MM.1S (cell line): ENCODE measurements around the gene RAB14.
"Not testable (repeated sequence)": the region's sequence is repeated elsewhere in the genome, so short reads cannot be mapped to it uniquely, and the experiment has no call there.

Source experiments
- DNase-seq: peaks from one replicate; pipeline ENCODE4 v3.0.0-alpha.2; 2015
- H2AFZ ChIP-seq: fragments of 300-600 bp; sonication (generic); 2 replicates; pipeline ENCODE4 v1.6.0; 2016; ENCODE audit warnings: antibody characterized with exemption, low read length
- H3F3A ChIP-seq: fragments of 300-600 bp; sonication (generic); 2 replicates; pipeline ENCODE4 v1.6.1; 2016; ENCODE audit warnings: mild to moderate bottlenecking, antibody characterized with exemption, low read length, moderate library complexity, mixed read lengths; ENCODE audit not compliant: insufficient read depth
- H3K27ac ChIP-seq: fragments of 300-600 bp; sonication (generic); 2 replicates; pipeline ENCODE4 v1.5.1; 2016; ENCODE audit warnings: mild to moderate bottlenecking, low read length
- H3K27me3 ChIP-seq: fragments of 300-600 bp; sonication (generic); replicated peaks from 2 replicates; pipeline ENCODE4 v1.6.0; 2016; ENCODE audit warnings: low read length; ENCODE audit not compliant: insufficient read depth
- H3K36me3 ChIP-seq: fragments of 300-600 bp; sonication (generic); replicated peaks from 2 replicates; pipeline ENCODE4 v1.6.1; 2016; ENCODE audit warnings: mild to moderate bottlenecking, low read length, mixed read lengths; ENCODE audit not compliant: insufficient read depth
- H3K4me1 ChIP-seq: fragments of 300-600 bp; sonication (generic); 2 replicates; pipeline ENCODE4 v1.6.1; 2016; ENCODE audit warnings: low read length, mixed read lengths
- H3K4me2 ChIP-seq: fragments of 300-600 bp; sonication (generic); 2 replicates; pipeline ENCODE4 v1.6.0; 2016; ENCODE audit warnings: low read depth, low read length
- H3K4me3 ChIP-seq: fragments of 300-600 bp; sonication (generic); 2 replicates; pipeline ENCODE4 v1.5.1; 2016; ENCODE audit warnings: low read length, mixed read lengths
- H3K79me2 ChIP-seq: fragments of 300-600 bp; sonication (generic); 2 replicates; pipeline ENCODE4 v1.6.1; 2016; ENCODE audit warnings: mixed run types, low read length, mixed read lengths
- H3K9ac ChIP-seq: fragments of 300-600 bp; sonication (generic); 2 replicates; pipeline ENCODE4 v1.6.1; 2016; ENCODE audit warnings: low read length, mixed read lengths
- H3K9me2 ChIP-seq: fragments of 300-600 bp; sonication (generic); replicated peaks from 2 replicates; pipeline ENCODE4 v1.6.1; 2016; ENCODE audit warnings: mild to moderate bottlenecking, low read length, mixed read lengths; ENCODE audit not compliant: insufficient read depth
- H3K9me3 ChIP-seq: fragments of 300-600 bp; sonication (generic); replicated peaks from 2 replicates; pipeline ENCODE4 v1.6.1; 2016; ENCODE audit warnings: mild to moderate bottlenecking, low read length, mixed read lengths; ENCODE audit not compliant: insufficient read depth
- H4K20me1 ChIP-seq: fragments of 300-600 bp; sonication (generic); 2 replicates; pipeline ENCODE4 v1.6.1; 2016; ENCODE audit warnings: mild to moderate bottlenecking, low read length, moderate library complexity, mixed read lengths; ENCODE audit not compliant: insufficient read depth
- CTCF ChIP-seq: fragments of 300-600 bp; sonication (generic); IDR thresholded peaks from 2 replicates; pipeline ENCODE4 v1.5.1; 2016; ENCODE audit warnings: antibody characterized with exemption, low read length, mixed read lengths
- EZH2 ChIP-seq: fragments of 300-600 bp; sonication (generic); optimal IDR thresholded peaks from 2 replicates; pipeline ENCODE3; 2017; ENCODE audit warnings: low read depth, mild to moderate bottlenecking, antibody characterized with exemption, low read length, mixed read lengths
- EZH2phosphoT487 ChIP-seq: fragments of 300-600 bp; sonication (generic); IDR thresholded peaks from 2 replicates; pipeline ENCODE4 v1.6.1; 2018; ENCODE audit warnings: antibody characterized with exemption, low read length

Gene RAB14

GRCh38 chr9:121182989-121183388, 18.7 kb downstream of the RAB14 start:
- no peak overlapping the region for H3K27ac ChIP-seq
- DNase-seq: no peak

GRCh38 chr9:121182101-121182836, 19.4 kb downstream of the RAB14 start:
- Histone ChIP-seq H3F3A (no peaks in the 10 kb centered on the region), H3K79me2 (peaks cover 45% of the 10 kb centered on the region), H4K20me1 (no peaks in the 10 kb centered on the region; the same call in 1 of the 2 replicates)

More at GRCh38 chr9:121182989-121183388, 18.7 kb downstream of the RAB14 start:
- Histone ChIP-seq H3K4me3 (no peak overlapping the region), H3K9ac (no peak overlapping the region), H3K36me3 (peaks cover 15% of the 10 kb centered on the region), H3K9me3 (no peaks in the 10 kb centered on the region), H3K27me3 (no peaks in the 10 kb centered on the region), H2AFZ (no peak overlapping the region), H3K9me2 (no peaks in the 10 kb centered on the region), H4K20me1 (no peaks in the 10 kb centered on the region; the same call in 1 of the 2 replicates), H3F3A (no peaks in the 10 kb centered on the region), H3K4me1 (no peaks in the 10 kb centered on the region), H3K79me2 (peaks cover 52% of the 10 kb centered on the region), H3K4me2 (no peak overlapping the region)
- TF ChIP-seq CTCF: no peak
- TF ChIP-seq EZH2phosphoT487: no peak
- TF ChIP-seq EZH2: no peak

GRCh38 chr9:121179930-121180681, 21.6 kb downstream of the RAB14 start:
- Histone ChIP-seq H3K36me3 (peaks cover 10% of the 10 kb centered on the region), H3K9me3 (no peaks in the 10 kb centered on the region), H3K4me3 (no peak overlapping the region), H3K4me1 (no peaks in the 10 kb centered on the region), H4K20me1 (no peaks in the 10 kb centered on the region; the same call in 1 of the 2 replicates), H3F3A (no peaks in the 10 kb centered on the region), H2AFZ (no peak overlapping the region), H3K9me2 (no peaks in the 10 kb centered on the region), H3K27me3 (no peaks in the 10 kb centered on the region), H3K9ac (no peak overlapping the region), H3K79me2 (peaks cover 25% of the 10 kb centered on the region), H3K27ac (no peak overlapping the region), H3K4me2 (no peak overlapping the region)
- TF ChIP-seq CTCF: no peak
- TF ChIP-seq EZH2phosphoT487: no peak
- no peak for TF ChIP-seq EZH2
- no peak for DNase-seq

More at GRCh38 chr9:121182101-121182836, 19.4 kb downstream of the RAB14 start:
- no peaks in the 10 kb centered on the region for H3K27me3 ChIP-seq
- no peaks in the 10 kb centered on the region for H3K9me2 ChIP-seq
- no peaks in the 10 kb centered on the region for H3K9me3 ChIP-seq
- no peak overlapping the region for H3K4me3 ChIP-seq
- no peak for DNase-seq
- H3K27ac ChIP-seq: no peak overlapping the region
- no peak overlapping the region for H2AFZ ChIP-seq
- no peak for TF ChIP-seq EZH2phosphoT487
- no peak overlapping the region for H3K9ac ChIP-seq
- H3K4me1 ChIP-seq: no peaks in the 10 kb centered on the region
- peaks cover 15% of the 10 kb centered on the region for H3K36me3 ChIP-seq
- no peak overlapping the region for H3K4me2 ChIP-seq

- H3K9me3 ChIP-seq, H3F3A ChIP-seq, H3K4me1 ChIP-seq, H3K27me3 ChIP-seq, H3K4me3 ChIP-seq, H3K9ac ChIP-seq, H4K20me1 ChIP-seq, H3K9me2 ChIP-seq, DNase-seq, H3K4me2 ChIP-seq, H2AFZ ChIP-seq, H3K27ac ChIP-seq: not testable (repeated sequence)
- Histone ChIP-seq H3K36me3 (peaks cover 10% of the 10 kb centered on the region), H3K79me2 (peaks cover 22% of the 10 kb centered on the region)
These were observed 22.3 kb downstream of the RAB14 start for GRCh38 chr9:121179373-121179721.
